AG04449 (cell line): ENCODE measurements around the gene ERAP2.

Source experiments
- CTCF ChIA-PET: fragments of 350-600 bp; formaldehyde crosslinking; extraction: SDS; loops from one replicate; lab custom pipeline; 2021; ENCODE audit warnings: antibody characterized with exemption; lab: Yijun Ruan, JAX
- POLR2A ChIA-PET: fragments of 400-600, 350-600 bp; formaldehyde crosslinking; extraction: SDS; loops from one replicate; lab custom pipeline; 2020; ENCODE audit warnings: antibody characterized with exemption, inconsistent platforms; lab: Yijun Ruan, JAX
- DNase-seq: peaks from one replicate; pipeline ENCODE4 v3.0.0-alpha.2; 2010; ENCODE audit warnings: low read depth, low spot score
- H3K4me3 ChIP-seq: 2 replicates; pipeline ENCODE4 v1.5.1; 2011; ENCODE audit warnings: low read depth, mild to moderate bottlenecking, control low read depth, low read length
- TF ChIP-seq, protein P1 (sequence below): IDR thresholded peaks from one replicate; pipeline ENCODE4 v1.5.1; 2011; ENCODE audit warnings: mild to moderate bottlenecking, moderate library complexity, low read length, control low read depth, inconsistent platforms; ENCODE audit not compliant: insufficient read depth; ENCODE audit errors: missing control alignments

ERAP2 gene

DNA sequence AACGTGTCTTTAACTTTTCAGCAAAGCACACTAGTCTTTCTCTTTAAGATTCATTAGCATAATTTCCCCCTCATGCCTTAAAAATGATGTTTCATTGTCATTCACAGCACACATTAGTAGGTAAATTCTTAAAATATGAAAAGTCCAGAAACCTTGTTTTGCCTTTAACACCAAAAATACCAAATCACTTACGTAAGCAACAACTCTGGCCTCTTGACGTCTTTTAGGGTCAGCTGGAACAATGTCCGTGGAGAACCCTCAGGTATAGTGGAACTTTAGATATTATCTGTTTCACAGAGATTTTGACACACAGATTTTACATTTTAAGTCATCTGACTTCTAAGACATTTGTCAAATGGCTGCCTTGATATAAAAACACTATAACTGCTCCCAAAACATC lies 90.5 kb downstream of the ERAP2 start:
- ChIA-PET CTCF (interaction anchor here (1.3 to 1.4 kb wide), 2 partner anchors 30 to 197 kb away, joined by 3 to 4 read pairs; no protein-coding TSS in a partner anchor), POLR2A (no interaction called here)
- no peak for DNase-seq
- no peak overlapping the region for H3K4me3 ChIP-seq
- TF ChIP-seq, protein P1, sequence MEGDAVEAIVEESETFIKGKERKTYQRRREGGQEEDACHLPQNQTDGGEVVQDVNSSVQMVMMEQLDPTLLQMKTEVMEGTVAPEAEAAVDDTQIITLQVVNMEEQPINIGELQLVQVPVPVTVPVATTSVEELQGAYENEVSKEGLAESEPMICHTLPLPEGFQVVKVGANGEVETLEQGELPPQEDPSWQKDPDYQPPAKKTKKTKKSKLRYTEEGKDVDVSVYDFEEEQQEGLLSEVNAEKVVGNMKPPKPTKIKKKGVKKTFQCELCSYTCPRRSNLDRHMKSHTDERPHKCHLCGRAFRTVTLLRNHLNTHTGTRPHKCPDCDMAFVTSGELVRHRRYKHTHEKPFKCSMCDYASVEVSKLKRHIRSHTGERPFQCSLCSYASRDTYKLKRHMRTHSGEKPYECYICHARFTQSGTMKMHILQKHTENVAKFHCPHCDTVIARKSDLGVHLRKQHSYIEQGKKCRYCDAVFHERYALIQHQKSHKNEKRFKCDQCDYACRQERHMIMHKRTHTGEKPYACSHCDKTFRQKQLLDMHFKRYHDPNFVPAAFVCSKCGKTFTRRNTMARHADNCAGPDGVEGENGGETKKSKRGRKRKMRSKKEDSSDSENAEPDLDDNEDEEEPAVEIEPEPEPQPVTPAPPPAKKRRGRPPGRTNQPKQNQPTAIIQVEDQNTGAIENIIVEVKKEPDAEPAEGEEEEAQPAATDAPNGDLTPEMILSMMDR: no peak

DNA sequence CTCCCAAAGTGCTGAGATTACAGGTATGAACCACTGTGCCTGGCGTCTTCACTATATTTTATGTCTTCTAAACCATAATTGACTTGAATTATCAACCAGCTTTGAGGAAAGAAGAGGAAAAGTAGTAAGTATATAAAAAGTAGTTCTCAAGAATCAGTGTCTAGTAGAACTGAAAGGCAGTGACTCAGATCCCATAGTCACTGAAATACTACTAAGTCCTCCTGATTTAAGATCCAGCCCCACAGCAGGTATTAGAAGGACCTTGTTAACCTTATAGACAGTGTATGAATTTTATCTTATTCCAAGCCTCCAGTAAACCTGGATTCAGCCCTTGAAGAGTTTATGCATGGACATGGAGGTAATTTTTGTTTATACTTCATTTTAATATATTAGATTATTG lies 91.1 kb downstream of the ERAP2 start:
- TF ChIP-seq, protein P1: no peak
- ChIA-PET POLR2A (no interaction called here), CTCF (interaction anchor here (1.3 kb wide), 1 partner anchor 30 kb away, joined by 4 read pairs; no protein-coding TSS in a partner anchor)
- no peak for DNase-seq
- no peak overlapping the region for H3K4me3 ChIP-seq

DNA sequence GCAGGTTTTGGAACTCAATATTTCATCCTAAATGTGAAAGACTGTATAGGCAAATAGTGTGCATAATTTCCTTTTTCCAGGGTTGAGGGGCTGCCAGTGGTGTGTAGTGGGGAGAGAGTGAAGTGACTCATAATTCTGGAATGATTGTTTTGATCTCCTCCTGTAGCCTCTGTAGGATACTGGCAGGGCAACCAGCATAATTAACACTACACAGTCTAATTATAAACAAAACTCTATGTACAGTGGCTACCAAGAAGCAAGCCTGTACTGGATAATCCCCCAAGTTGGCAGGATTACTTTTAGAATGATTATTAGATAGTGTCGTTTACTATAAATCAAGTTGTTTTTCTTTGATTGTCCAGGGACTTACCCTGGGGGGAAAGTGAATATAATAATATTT lies 91.8 kb downstream of the ERAP2 start:
- POLR2A ChIA-PET: no interaction called here
- no peak overlapping the region for H3K4me3 ChIP-seq
- TF ChIP-seq, protein P1: no peak
- no peak for DNase-seq
- CTCF ChIA-PET: no interaction called here

DNA sequence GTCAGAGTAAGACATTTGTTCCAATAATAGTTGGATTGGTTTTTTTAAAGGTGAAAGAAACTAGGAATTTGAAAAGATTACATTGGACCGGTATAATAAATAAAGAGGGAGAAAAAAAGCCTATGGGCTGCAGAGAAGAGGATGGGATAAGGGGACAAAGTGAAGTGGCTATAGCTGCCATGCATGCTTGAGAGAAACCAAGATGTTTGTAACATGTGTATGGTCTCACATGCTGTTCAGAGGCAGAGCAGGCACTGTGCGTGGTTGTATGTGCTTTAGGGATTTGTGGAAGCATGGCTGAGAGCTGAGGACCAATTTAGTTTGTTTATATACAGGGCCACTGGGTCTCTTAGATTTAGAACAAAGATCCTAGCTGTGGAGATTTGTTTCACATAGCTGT lies 92.3 kb downstream of the ERAP2 start:
- TF ChIP-seq, protein P1: no peak
- H3K4me3 ChIP-seq: no peak overlapping the region
- DNase-seq: no peak
- ChIA-PET CTCF (interaction anchor here (0.7 to 1.1 kb wide), 3 partner anchors 10 to 195 kb away, joined by 3 to 4 read pairs (median 3); partner anchors contain the start of gene LIX1), POLR2A (no interaction called here)
